ENCODE measurements around the gene GRIP2.
A peak's percentile ranks its signal among the peaks of the same experiment; 100 is the strongest.

GRIP2 gene

GRCh38 chr3:14561051-14561960, 21.2 kb upstream of the GRIP2 start:
- H4K91ac ChIP-seq (ENCODE audit: low read length), result no peak overlapping the region
- no peak overlapping the region for H3K4ac ChIP-seq (ENCODE audit: low read depth in 1 of 2, low read length in 2 of 2)
- H3K4me3 ChIP-seq (ENCODE audit: insufficient read depth in 1 of 2, low read depth in 1 of 2, low read length in 2 of 2), result no peak overlapping the region
- no peak overlapping the region for H3K23ac ChIP-seq (ENCODE audit: low read length in 2 of 2)
- H3K9ac ChIP-seq (ENCODE audit: low read length), result no peak overlapping the region
- no peak overlapping the region for H3K4me2 ChIP-seq (ENCODE audit: low read length, poor library complexity, severe bottlenecking)
- no peak overlapping the region for H4K8ac ChIP-seq (ENCODE audit: low read length)
- no peak overlapping the region for H2AK5ac ChIP-seq (ENCODE audit: low read length, severe bottlenecking)
- H3K18ac ChIP-seq (ENCODE audit: low read depth in 1 of 2, low read length in 2 of 2), result no peak overlapping the region
- H2AFZ ChIP-seq (ENCODE audit: low read depth, low read length), result no peak overlapping the region
- peaks cover 58 to 82% of the 10 kb centered on the region in 2 experiments for H3K27me3 ChIP-seq (ENCODE audit: control insufficient read depth in 1 of 2, insufficient read depth in 1 of 2, low read length in 2 of 2)
- H2BK15ac ChIP-seq (ENCODE audit: low read depth, poor library complexity, severe bottlenecking), result no peak overlapping the region
- H3K4me1 ChIP-seq (ENCODE audit: control insufficient read depth, insufficient read depth, low read depth, low read length), result peaks cover 5% of the 10 kb centered on the region
- H2BK120ac ChIP-seq (ENCODE audit: low read depth, low read length), result no peak overlapping the region
- H2BK12ac ChIP-seq (ENCODE audit: low read length in 2 of 2), result no peak overlapping the region
- WGBS, result 58% methylated on average over 5 of the region's 8 CpGs
- H3K9me3 ChIP-seq (ENCODE audit: control insufficient read depth, low read length), result no peaks in the 10 kb centered on the region
- H3K79me1 ChIP-seq (replicated peaks; ENCODE audit: low read length, poor library complexity, severe bottlenecking), result no peaks in the 10 kb centered on the region
- H3K14ac ChIP-seq (ENCODE audit: low read length in 2 of 2), result no peak overlapping the region
- no peak overlapping the region for H2BK5ac ChIP-seq (ENCODE audit: low read depth, low read length, poor library complexity, severe bottlenecking)
- H3K36me3 ChIP-seq (ENCODE audit: control insufficient read depth in 1 of 2, insufficient read depth in 2 of 2, low read depth in 1 of 2, low read length in 2 of 2), result no peaks in the 10 kb centered on the region
- H3K27ac ChIP-seq (ENCODE audit: low read length, poor library complexity, severe bottlenecking), result no peak overlapping the region
- peak; percentile 8 for DNase-seq

- H2AK5ac ChIP-seq (ENCODE audit: low read length, severe bottlenecking), result no peak overlapping the region
- H3K79me1 ChIP-seq (replicated peaks; ENCODE audit: low read length, poor library complexity, severe bottlenecking), result no peaks in the 10 kb centered on the region
- peaks cover 6% of the 10 kb centered on the region for H3K4me1 ChIP-seq (ENCODE audit: control insufficient read depth, insufficient read depth, low read depth, low read length)
- H4K91ac ChIP-seq (ENCODE audit: low read length), result no peak overlapping the region
- no peak overlapping the region for H3K23ac ChIP-seq (ENCODE audit: low read length in 2 of 2)
- H3K27me3 ChIP-seq (ENCODE audit: control insufficient read depth in 1 of 2, insufficient read depth in 1 of 2, low read length in 2 of 2), result peaks cover 64 to 81% of the 10 kb centered on the region in 2 experiments
- WGBS, result 76% methylated on average over 4 of the region's 4 CpGs
- no peak overlapping the region for H3K27ac ChIP-seq (ENCODE audit: low read length, poor library complexity, severe bottlenecking)
- no peak overlapping the region for H2BK5ac ChIP-seq (ENCODE audit: low read depth, low read length, poor library complexity, severe bottlenecking)
- no peak overlapping the region for H3K9ac ChIP-seq (ENCODE audit: low read length)
- no peak overlapping the region for H2AFZ ChIP-seq (ENCODE audit: low read depth, low read length)
- no peak overlapping the region for H2BK12ac ChIP-seq (ENCODE audit: low read length in 2 of 2)
- no peaks in the 10 kb centered on the region for H3K9me3 ChIP-seq (ENCODE audit: control insufficient read depth, low read length)
- no peak overlapping the region for H3K4me3 ChIP-seq (ENCODE audit: insufficient read depth in 1 of 2, low read depth in 1 of 2, low read length in 2 of 2)
- no peak overlapping the region for H4K8ac ChIP-seq (ENCODE audit: low read length)
- H2BK120ac ChIP-seq (ENCODE audit: low read depth, low read length), result no peak overlapping the region
- no peak overlapping the region for H3K4ac ChIP-seq (ENCODE audit: low read depth in 1 of 2, low read length in 2 of 2)
- no peak for DNase-seq
- H2BK15ac ChIP-seq (ENCODE audit: low read depth, poor library complexity, severe bottlenecking), result no peak overlapping the region
- no peaks in the 10 kb centered on the region for H3K36me3 ChIP-seq (ENCODE audit: control insufficient read depth in 1 of 2, insufficient read depth in 2 of 2, low read depth in 1 of 2, low read length in 2 of 2)
- no peak overlapping the region for H3K14ac ChIP-seq (ENCODE audit: low read length in 2 of 2)
- H3K18ac ChIP-seq (ENCODE audit: low read depth in 1 of 2, low read length in 2 of 2), result no peak overlapping the region
- no peak overlapping the region for H3K4me2 ChIP-seq (ENCODE audit: low read length, poor library complexity, severe bottlenecking)
Measured at GRCh38 chr3:14560110-14560509, 20.0 kb upstream of the GRIP2 start.

- 93% methylated on average over 9 of the region's 9 CpGs for WGBS
Measured at GRCh38 chr3:14558029-14558428, 17.9 kb upstream of the GRIP2 start.

GRCh38 chr3:14555835-14556234, 15.7 kb upstream of the GRIP2 start:
- Histone ChIP-seq H3K36me3 (ENCODE audit: control insufficient read depth in 1 of 2, insufficient read depth in 2 of 2, low read depth in 1 of 2, low read length in 2 of 2) (no peaks in the 10 kb centered on the region), H3K4me1 (ENCODE audit: control insufficient read depth, insufficient read depth, low read depth, low read length) (peaks cover 10% of the 10 kb centered on the region), H3K18ac (ENCODE audit: low read depth in 1 of 2, low read length in 2 of 2) (no peak overlapping the region), H4K8ac (ENCODE audit: low read length) (no peak overlapping the region), H2AFZ (ENCODE audit: low read depth, low read length) (no peak overlapping the region), H2BK15ac (ENCODE audit: low read depth, poor library complexity, severe bottlenecking) (no peak overlapping the region), H3K23ac (ENCODE audit: low read length in 2 of 2) (no peak overlapping the region), H2BK12ac (ENCODE audit: low read length in 2 of 2) (no peak overlapping the region), H3K79me1 (replicated peaks; ENCODE audit: low read length, poor library complexity, severe bottlenecking) (no peaks in the 10 kb centered on the region), H2BK5ac (ENCODE audit: low read depth, low read length, poor library complexity, severe bottlenecking) (no peak overlapping the region), H4K91ac (ENCODE audit: low read length) (no peak overlapping the region), H3K4ac (ENCODE audit: low read depth in 1 of 2, low read length in 2 of 2) (no peak overlapping the region), H3K9me3 (ENCODE audit: control insufficient read depth, low read length) (no peaks in the 10 kb centered on the region), H3K4me3 (ENCODE audit: insufficient read depth in 1 of 2, low read depth in 1 of 2, low read length in 2 of 2) (no peak overlapping the region), H3K27me3 (ENCODE audit: control insufficient read depth in 1 of 2, insufficient read depth in 1 of 2, low read length in 2 of 2) (peaks cover 67 to 80% of the 10 kb centered on the region in 2 experiments), H3K14ac (ENCODE audit: low read length in 2 of 2) (no peak overlapping the region), H3K27ac (ENCODE audit: low read length, poor library complexity, severe bottlenecking) (no peak overlapping the region), H3K4me2 (ENCODE audit: low read length, poor library complexity, severe bottlenecking) (no peak overlapping the region), H2BK120ac (ENCODE audit: low read depth, low read length) (no peak overlapping the region), H3K9ac (ENCODE audit: low read length) (no peak overlapping the region), H2AK5ac (ENCODE audit: low read length, severe bottlenecking) (no peak overlapping the region)
- 66% methylated on average over 22 of the region's 22 CpGs for WGBS
- no peak for DNase-seq

More at GRCh38 chr3:14558029-14558428, 17.9 kb upstream of the GRIP2 start:
- no peak overlapping the region for H2AFZ ChIP-seq (ENCODE audit: low read depth, low read length)
- no peak overlapping the region for H3K4me2 ChIP-seq (ENCODE audit: low read length, poor library complexity, severe bottlenecking)
- H3K27ac ChIP-seq (ENCODE audit: low read length, poor library complexity, severe bottlenecking), result no peak overlapping the region
- H4K8ac ChIP-seq (ENCODE audit: low read length), result no peak overlapping the region
- no peak overlapping the region for H2BK15ac ChIP-seq (ENCODE audit: low read depth, poor library complexity, severe bottlenecking)
- H3K9me3 ChIP-seq (ENCODE audit: control insufficient read depth, low read length), result no peaks in the 10 kb centered on the region
- H2BK5ac ChIP-seq (ENCODE audit: low read depth, low read length, poor library complexity, severe bottlenecking), result no peak overlapping the region
- no peak overlapping the region for H3K9ac ChIP-seq (ENCODE audit: low read length)
- H3K4me1 ChIP-seq (ENCODE audit: control insufficient read depth, insufficient read depth, low read depth, low read length), result peaks cover 6% of the 10 kb centered on the region
- no peak overlapping the region for H3K4me3 ChIP-seq (ENCODE audit: insufficient read depth in 1 of 2, low read depth in 1 of 2, low read length in 2 of 2)
- H3K14ac ChIP-seq (ENCODE audit: low read length in 2 of 2), result no peak overlapping the region
- H4K91ac ChIP-seq (ENCODE audit: low read length), result no peak overlapping the region
- no peak overlapping the region for H3K23ac ChIP-seq (ENCODE audit: low read length in 2 of 2)
- H3K79me1 ChIP-seq (replicated peaks; ENCODE audit: low read length, poor library complexity, severe bottlenecking), result no peaks in the 10 kb centered on the region
- H3K18ac ChIP-seq (ENCODE audit: low read depth in 1 of 2, low read length in 2 of 2), result no peak overlapping the region
- no peak for DNase-seq
- H3K27me3 ChIP-seq (ENCODE audit: control insufficient read depth in 1 of 2, insufficient read depth in 1 of 2, low read length in 2 of 2), result peaks cover 66 to 80% of the 10 kb centered on the region in 2 experiments
- no peak overlapping the region for H2BK12ac ChIP-seq (ENCODE audit: low read length in 2 of 2)
- H3K36me3 ChIP-seq (ENCODE audit: control insufficient read depth in 1 of 2, insufficient read depth in 2 of 2, low read depth in 1 of 2, low read length in 2 of 2), result no peaks in the 10 kb centered on the region
- no peak overlapping the region for H3K4ac ChIP-seq (ENCODE audit: low read depth in 1 of 2, low read length in 2 of 2)
- H2AK5ac ChIP-seq (ENCODE audit: low read length, severe bottlenecking), result no peak overlapping the region
- no peak overlapping the region for H2BK120ac ChIP-seq (ENCODE audit: low read depth, low read length)

Measured in mesenchymal stem cell (in vitro differentiated cells and primary cell).